GM10248 (cell line): Measurements from ENCODE around the gene DUSP6.

ENCODE experiments used
- CTCF ChIA-PET: fragments of 300-600 bp; sonication (Branson Sonifier 250); formaldehyde crosslinking; extraction: SDS; loops from one replicate; lab custom pipeline; 2021; ENCODE audit warnings: antibody characterized with exemption; lab: Yijun Ruan, JAX
- POLR2A ChIA-PET: fragments of 350-650 bp; sonication (Branson Sonifier 250); formaldehyde crosslinking; extraction: SDS; loops from one replicate; lab custom pipeline; 2020; ENCODE audit warnings: antibody characterized with exemption; lab: Yijun Ruan, JAX
- DNase-seq: peaks from one replicate; pipeline ENCODE4 v3.0.0; 2012; ENCODE audit errors: extremely low spot score
- TF ChIP-seq, protein P1 (sequence below): IDR thresholded peaks from 2 replicates; pipeline ENCODE4 v1.5.1; 2012; ENCODE audit warnings: mild to moderate bottlenecking, low read depth; ENCODE audit errors: extremely low read depth, missing control alignments, control extremely low read depth

The DUSP6 gene

GRCh38 chr12:89352492-89353187, at the start of gene DUSP6:
TSS of gene DUSP6 (minus strand) at chr12:89352501. CDS start at chr12:89352039, 462 bp downstream.
- ChIA-PET CTCF (interaction anchor here (0.9 to 1.1 kb wide), 3 partner anchors 109 to 335 kb away, joined by 3 to 5 read pairs (median 3); no protein-coding TSS in a partner anchor), POLR2A (no interaction called here)
- peak; percentile 65 for DNase-seq

GRCh38 chr12:89401433-89402058, 49.2 kb upstream of the DUSP6 start:
- POLR2A ChIA-PET: no interaction called here
- CTCF ChIA-PET: no interaction called here
- TF ChIP-seq, protein P1, sequence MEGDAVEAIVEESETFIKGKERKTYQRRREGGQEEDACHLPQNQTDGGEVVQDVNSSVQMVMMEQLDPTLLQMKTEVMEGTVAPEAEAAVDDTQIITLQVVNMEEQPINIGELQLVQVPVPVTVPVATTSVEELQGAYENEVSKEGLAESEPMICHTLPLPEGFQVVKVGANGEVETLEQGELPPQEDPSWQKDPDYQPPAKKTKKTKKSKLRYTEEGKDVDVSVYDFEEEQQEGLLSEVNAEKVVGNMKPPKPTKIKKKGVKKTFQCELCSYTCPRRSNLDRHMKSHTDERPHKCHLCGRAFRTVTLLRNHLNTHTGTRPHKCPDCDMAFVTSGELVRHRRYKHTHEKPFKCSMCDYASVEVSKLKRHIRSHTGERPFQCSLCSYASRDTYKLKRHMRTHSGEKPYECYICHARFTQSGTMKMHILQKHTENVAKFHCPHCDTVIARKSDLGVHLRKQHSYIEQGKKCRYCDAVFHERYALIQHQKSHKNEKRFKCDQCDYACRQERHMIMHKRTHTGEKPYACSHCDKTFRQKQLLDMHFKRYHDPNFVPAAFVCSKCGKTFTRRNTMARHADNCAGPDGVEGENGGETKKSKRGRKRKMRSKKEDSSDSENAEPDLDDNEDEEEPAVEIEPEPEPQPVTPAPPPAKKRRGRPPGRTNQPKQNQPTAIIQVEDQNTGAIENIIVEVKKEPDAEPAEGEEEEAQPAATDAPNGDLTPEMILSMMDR: no peak
- DNase-seq: no peak

More at GRCh38 chr12:89352492-89353187, at the start of gene DUSP6:
- TF ChIP-seq, protein P1: no peak

GRCh38 chr12:89400415-89400814, 48.1 kb upstream of the DUSP6 start:
- no peak for DNase-seq
- POLR2A ChIA-PET: no interaction called here
- TF ChIP-seq, protein P1: no peak
- CTCF ChIA-PET: interaction anchor here (1.1 kb wide), 1 partner anchor 271 kb away, joined by 3 read pairs; no protein-coding TSS in a partner anchor

- DNase-seq: no peak
- CTCF ChIA-PET: no interaction called here
- TF ChIP-seq, protein P1: no peak
- POLR2A ChIA-PET: no interaction called here
These were observed 43.4 kb upstream of the DUSP6 start for GRCh38 chr12:89395712-89396111.

DNA sequence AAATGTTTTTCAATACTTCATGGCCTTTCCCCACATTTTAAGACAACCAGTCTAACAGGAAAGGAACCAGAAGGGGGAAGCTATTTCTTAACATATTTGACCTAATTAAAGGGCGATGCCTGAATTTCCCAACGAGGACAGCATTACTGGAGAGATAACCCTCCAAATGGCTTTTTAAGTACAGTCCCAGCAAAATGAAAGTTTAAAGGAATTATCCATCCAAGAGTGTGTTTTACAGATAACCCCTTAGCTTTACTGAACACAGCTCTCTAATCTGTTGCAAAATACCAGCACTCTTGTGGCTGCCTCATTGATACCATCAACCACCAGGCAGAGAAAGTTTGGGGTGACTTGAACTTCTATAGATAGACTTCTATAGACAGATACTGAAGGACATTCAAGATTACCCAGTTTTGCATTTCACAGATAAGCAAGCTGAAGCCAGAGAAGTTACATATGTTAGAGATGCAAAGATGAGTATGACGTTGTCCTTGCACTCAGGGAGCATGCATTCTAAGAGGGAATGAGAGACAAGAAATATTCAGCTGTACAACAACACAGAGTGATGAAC, 41.3 kb upstream of the DUSP6 start:
- ChIA-PET POLR2A (no interaction called here), CTCF (no interaction called here)
- TF ChIP-seq, protein P1: no peak
- DNase-seq: no peak

DNA sequence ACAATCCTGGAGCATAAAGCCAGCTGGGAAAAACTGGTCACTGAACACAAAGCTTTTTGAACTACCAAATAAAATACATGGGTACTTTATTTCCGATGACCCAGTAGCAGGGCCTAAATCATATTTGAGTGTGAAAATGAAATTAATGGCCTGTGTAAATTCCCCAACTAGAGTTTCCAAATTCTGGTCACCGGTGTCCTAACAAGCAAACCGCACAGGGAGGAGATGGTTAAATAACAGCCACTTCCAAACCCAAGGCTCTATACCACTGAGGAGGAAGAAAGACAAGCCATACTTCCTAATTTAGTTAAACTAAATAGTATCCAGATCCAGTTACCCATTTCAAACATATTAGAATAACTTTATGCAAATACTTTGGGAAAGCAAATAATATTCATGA, 40.1 kb upstream of the DUSP6 start:
- TF ChIP-seq, protein P1: no peak
- ChIA-PET POLR2A (no interaction called here), CTCF (no interaction called here)
- DNase-seq: no peak
